ENCODE results near the gene TMEM121. TPM values are rescaled to one million over a fixed set of nuclear protein-coding genes. Genes with fewer than 3 reads are reported as not detected.
A peak's percentile ranks its signal among the peaks of the same experiment; 100 is the strongest.
"Not testable (repeated sequence)": the region's sequence is repeated elsewhere in the genome, so short reads cannot be mapped to it uniquely, and the experiment has no call there.

Gene TMEM121
- total RNA-seq, 1 donor from 2014 or later: 4.0 TPM

DNA sequence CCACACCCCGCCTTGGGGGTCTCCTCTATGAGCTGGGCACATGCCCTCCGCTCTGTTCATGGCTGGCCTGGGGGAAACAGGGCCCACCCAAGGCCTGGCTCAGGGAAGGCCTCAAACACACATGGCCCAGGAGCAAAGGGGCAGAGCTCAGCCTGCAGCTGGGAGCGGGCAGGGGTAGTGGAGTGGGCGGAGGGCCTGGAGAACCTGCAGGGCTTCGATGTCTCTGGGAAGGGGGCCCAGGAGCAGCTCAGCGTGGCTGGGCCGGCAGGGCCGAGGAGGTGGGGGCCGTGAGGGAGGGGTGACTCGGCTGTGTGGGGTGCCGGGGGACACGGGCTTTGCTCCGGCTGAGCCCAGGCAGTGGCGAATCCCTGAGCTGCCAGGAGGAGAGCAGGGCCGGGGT lies 47.5 kb downstream of the TMEM121 start:
- FAIRE-seq: not testable (repeated sequence)

DNA sequence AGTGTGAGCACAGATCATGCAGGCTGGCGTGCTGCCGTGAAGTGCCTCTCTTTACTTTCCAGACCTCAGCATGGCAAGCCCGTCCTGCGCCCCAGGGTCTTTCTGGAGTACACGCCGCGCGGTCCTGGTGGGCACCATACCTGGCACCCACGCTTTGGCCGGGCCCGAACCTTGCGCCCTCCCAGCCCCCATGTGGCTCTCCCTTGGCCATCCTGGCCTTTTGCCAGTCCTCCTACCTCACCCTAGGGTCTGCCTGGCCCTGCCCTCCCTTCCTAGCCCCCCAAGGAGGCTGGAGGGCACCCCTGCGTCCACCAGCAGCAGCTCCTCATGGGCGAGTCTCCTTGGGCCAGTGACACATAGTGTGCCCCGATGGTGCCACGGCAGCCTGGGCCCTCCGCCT lies 48.0 kb downstream of the TMEM121 start:
- H3K27ac ChIP-seq (ENCODE audit: low read depth, low read length); H3K27me3 Mint-ChIP-seq (ENCODE audit: low read depth, unreplicated experiment); H3K79me2 ChIP-seq (ENCODE audit: insufficient read depth, low read length); H3K36me3 Mint-ChIP-seq (ENCODE audit: low read depth, unreplicated experiment); H3K27me3 ChIP-seq (ENCODE audit: insufficient read depth, low read length); H3K36me3 ChIP-seq (ENCODE audit: insufficient read depth, low read length); H3K4me3 Mint-ChIP-seq (ENCODE audit: unreplicated experiment); FAIRE-seq; H3K4me1 Mint-ChIP-seq (ENCODE audit: low read depth, unreplicated experiment); H3K9ac ChIP-seq (ENCODE audit: low read length); H3K4me2 ChIP-seq (ENCODE audit: low read length); H2AFZ ChIP-seq (ENCODE audit: low read depth, low read length); H4K20me1 ChIP-seq (ENCODE audit: insufficient read depth, low read length); H3K27ac Mint-ChIP-seq (ENCODE audit: unreplicated experiment); DNase-seq (ENCODE audit: low read depth); H3K4me3 ChIP-seq (ENCODE audit: insufficient read depth, low read depth, low read length); H3K4me1 ChIP-seq (ENCODE audit: insufficient read depth, low read length): not testable (repeated sequence)
- H3K9me3 Mint-ChIP-seq (ENCODE audit: unreplicated experiment): peaks cover 25% of the 10 kb centered on the region
- H3K9me3 ChIP-seq (ENCODE audit: insufficient read depth, low read depth, low read length): peaks cover 13% of the 10 kb centered on the region

More for the DNA sequence above, 47.5 kb downstream of the TMEM121 start:
- H3K9me3 Mint-ChIP-seq (ENCODE audit: unreplicated experiment): peaks cover 25% of the 10 kb centered on the region
- H3K4me3 Mint-ChIP-seq (ENCODE audit: unreplicated experiment); H3K4me3 ChIP-seq (ENCODE audit: insufficient read depth, low read depth, low read length); DNase-seq (ENCODE audit: low read depth); H3K36me3 Mint-ChIP-seq (ENCODE audit: low read depth, unreplicated experiment); H3K4me1 ChIP-seq (ENCODE audit: insufficient read depth, low read length); H3K79me2 ChIP-seq (ENCODE audit: insufficient read depth, low read length); H3K27ac Mint-ChIP-seq (ENCODE audit: unreplicated experiment); H4K20me1 ChIP-seq (ENCODE audit: insufficient read depth, low read length); H3K4me2 ChIP-seq (ENCODE audit: low read length); H3K27me3 ChIP-seq (ENCODE audit: insufficient read depth, low read length); H3K27me3 Mint-ChIP-seq (ENCODE audit: low read depth, unreplicated experiment); H3K27ac ChIP-seq (ENCODE audit: low read depth, low read length); H3K4me1 Mint-ChIP-seq (ENCODE audit: low read depth, unreplicated experiment); H2AFZ ChIP-seq (ENCODE audit: low read depth, low read length); H3K9ac ChIP-seq (ENCODE audit: low read length); H3K36me3 ChIP-seq (ENCODE audit: insufficient read depth, low read length): not testable (repeated sequence)
- peaks cover 17% of the 10 kb centered on the region for H3K9me3 ChIP-seq (ENCODE audit: insufficient read depth, low read depth, low read length)

DNA sequence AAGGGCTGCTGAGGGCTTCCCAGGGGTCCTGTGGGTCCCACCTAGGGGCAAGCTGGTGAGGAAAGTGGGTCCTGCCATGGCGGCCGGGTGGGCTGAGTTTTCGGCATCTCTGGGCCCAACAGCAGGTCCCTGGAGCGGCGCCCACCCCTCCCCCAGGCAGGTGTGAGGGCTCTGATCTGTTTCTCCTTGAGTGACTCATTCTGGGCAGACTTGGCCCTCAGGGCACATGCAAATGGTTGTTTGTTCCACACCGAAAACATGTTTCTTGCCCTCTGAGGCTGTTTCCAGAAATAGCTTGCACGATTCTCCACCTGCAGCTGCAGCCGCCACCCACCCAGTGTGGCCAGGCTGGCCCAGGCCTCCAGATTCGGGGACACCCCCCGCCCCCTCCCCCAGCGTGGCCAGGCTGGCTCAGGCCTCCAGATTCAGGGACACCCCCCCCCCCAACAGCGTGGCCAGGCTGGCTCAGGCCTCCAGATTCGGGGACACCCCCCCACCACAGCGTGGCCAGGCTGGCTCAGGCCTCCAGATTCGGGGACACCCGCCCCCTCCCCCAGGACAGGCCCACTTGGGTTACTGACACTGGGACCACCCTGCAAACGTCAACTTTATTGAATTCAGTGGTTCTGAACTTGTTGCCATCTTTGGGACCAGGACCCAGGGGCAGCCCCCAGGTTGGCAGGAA lies 48.8 kb downstream of the TMEM121 start:
- peaks cover 25% of the 10 kb centered on the region for H3K9me3 Mint-ChIP-seq (ENCODE audit: unreplicated experiment)
- H2AFZ ChIP-seq (ENCODE audit: low read depth, low read length); H3K36me3 Mint-ChIP-seq (ENCODE audit: low read depth, unreplicated experiment): not testable (repeated sequence)

DNA sequence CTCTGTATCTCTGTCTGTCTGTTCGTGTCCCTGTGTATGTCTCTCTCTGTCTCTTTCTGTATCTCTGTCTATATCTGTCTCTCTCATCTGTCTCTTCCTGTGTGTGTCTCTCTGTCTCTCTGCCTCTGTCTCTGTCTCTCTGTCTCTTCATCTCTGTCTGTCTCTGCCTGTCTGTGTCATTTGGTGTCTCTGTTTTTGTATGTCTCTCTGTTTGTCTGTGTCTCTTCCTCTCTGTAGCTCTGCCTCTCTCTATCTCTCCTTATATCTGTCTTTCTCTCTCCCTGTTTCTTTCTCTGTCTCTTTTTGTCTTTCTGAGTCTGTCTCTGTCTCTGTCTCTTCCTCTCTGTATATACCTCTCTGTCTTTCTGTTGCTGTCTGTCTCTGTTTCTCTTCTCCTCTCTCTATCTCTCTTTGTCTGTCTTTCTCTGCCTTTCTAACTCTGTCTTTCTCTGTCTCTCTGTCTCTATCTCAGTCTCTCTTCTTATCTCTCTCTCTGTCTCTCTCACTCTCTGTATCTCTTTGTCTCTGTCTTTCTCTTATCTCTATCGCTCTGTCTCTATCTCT lies 50.2 kb downstream of the TMEM121 start:
- H3K27me3 ChIP-seq (ENCODE audit: insufficient read depth, low read length): no peaks in the 10 kb centered on the region
- H3K27ac ChIP-seq (ENCODE audit: low read depth, low read length): no peak overlapping the region
- peak overlapping the region; percentile 6 for H3K27ac Mint-ChIP-seq (ENCODE audit: unreplicated experiment)
- FAIRE-seq: no peak
- no peaks in the 10 kb centered on the region for H3K79me2 ChIP-seq (ENCODE audit: insufficient read depth, low read length)
- H3K36me3 ChIP-seq (ENCODE audit: insufficient read depth, low read length): no peaks in the 10 kb centered on the region
- H4K20me1 ChIP-seq (ENCODE audit: insufficient read depth, low read length): no peaks in the 10 kb centered on the region
- H3K4me3 Mint-ChIP-seq (ENCODE audit: unreplicated experiment): no peak overlapping the region
- H3K9me3 Mint-ChIP-seq (ENCODE audit: unreplicated experiment): peaks cover 32% of the 10 kb centered on the region
- no peak overlapping the region for H3K4me3 ChIP-seq (ENCODE audit: insufficient read depth, low read depth, low read length)
- H3K27me3 Mint-ChIP-seq (ENCODE audit: low read depth, unreplicated experiment): no peaks in the 10 kb centered on the region
- no peaks in the 10 kb centered on the region for H3K4me1 Mint-ChIP-seq (ENCODE audit: low read depth, unreplicated experiment)
- H3K36me3 Mint-ChIP-seq (ENCODE audit: low read depth, unreplicated experiment): no peaks in the 10 kb centered on the region
- H3K4me2 ChIP-seq (ENCODE audit: low read length): no peak overlapping the region
- H3K9ac ChIP-seq (ENCODE audit: low read length): no peak overlapping the region
- H3K4me1 ChIP-seq (ENCODE audit: insufficient read depth, low read length): no peaks in the 10 kb centered on the region
- H2AFZ ChIP-seq (ENCODE audit: low read depth, low read length): no peak overlapping the region
- no peaks in the 10 kb centered on the region for H3K9me3 ChIP-seq (ENCODE audit: insufficient read depth, low read depth, low read length)
- DNase-seq (ENCODE audit: low read depth): no peak
- TF ChIP-seq CTCF (IDR thresholded peaks at IDR 0.05; ENCODE audit: insufficient read depth, low read depth, low read length): no peak

More for the DNA sequence above, 48.8 kb downstream of the TMEM121 start:
- not testable (repeated sequence) for H3K4me1 Mint-ChIP-seq (ENCODE audit: low read depth, unreplicated experiment); H3K27ac ChIP-seq (ENCODE audit: low read depth, low read length); H3K27me3 Mint-ChIP-seq (ENCODE audit: low read depth, unreplicated experiment); H3K4me2 ChIP-seq (ENCODE audit: low read length); H3K27me3 ChIP-seq (ENCODE audit: insufficient read depth, low read length); H3K79me2 ChIP-seq (ENCODE audit: insufficient read depth, low read length); H3K4me3 Mint-ChIP-seq (ENCODE audit: unreplicated experiment); H3K4me1 ChIP-seq (ENCODE audit: insufficient read depth, low read length); H3K27ac Mint-ChIP-seq (ENCODE audit: unreplicated experiment); H3K9ac ChIP-seq (ENCODE audit: low read length); FAIRE-seq; H3K9me3 ChIP-seq (ENCODE audit: insufficient read depth, low read depth, low read length); DNase-seq (ENCODE audit: low read depth); H3K4me3 ChIP-seq (ENCODE audit: insufficient read depth, low read depth, low read length); H4K20me1 ChIP-seq (ENCODE audit: insufficient read depth, low read length); H3K36me3 ChIP-seq (ENCODE audit: insufficient read depth, low read length)
